ENCODE results near the gene FAM149A. TPM values are rescaled to one million over a fixed set of nuclear protein-coding genes. Genes with fewer than 3 reads are reported as not detected.

The FAM149A gene
- total RNA-seq, 4 donors from 2014 or later = 1.5 to 5.9 (median 3.3) TPM

GRCh38 chr4:186221624-186222023 is 117.1 kb downstream of the FAM149A start:
- no peaks in the 10 kb centered on the region for H3K9me3 ChIP-seq
- no peak overlapping the region for H3K27ac ChIP-seq
- no peaks in the 10 kb centered on the region for H3K4me1 ChIP-seq
- H3K27me3 ChIP-seq = no peaks in the 10 kb centered on the region
- H3K36me3 ChIP-seq = no peaks in the 10 kb centered on the region
- no peak overlapping the region for H3K4me3 ChIP-seq
- TF ChIP-seq POLR2A (IDR thresholded peaks at IDR 0.05) = no peak
- TF ChIP-seq, protein P1, sequence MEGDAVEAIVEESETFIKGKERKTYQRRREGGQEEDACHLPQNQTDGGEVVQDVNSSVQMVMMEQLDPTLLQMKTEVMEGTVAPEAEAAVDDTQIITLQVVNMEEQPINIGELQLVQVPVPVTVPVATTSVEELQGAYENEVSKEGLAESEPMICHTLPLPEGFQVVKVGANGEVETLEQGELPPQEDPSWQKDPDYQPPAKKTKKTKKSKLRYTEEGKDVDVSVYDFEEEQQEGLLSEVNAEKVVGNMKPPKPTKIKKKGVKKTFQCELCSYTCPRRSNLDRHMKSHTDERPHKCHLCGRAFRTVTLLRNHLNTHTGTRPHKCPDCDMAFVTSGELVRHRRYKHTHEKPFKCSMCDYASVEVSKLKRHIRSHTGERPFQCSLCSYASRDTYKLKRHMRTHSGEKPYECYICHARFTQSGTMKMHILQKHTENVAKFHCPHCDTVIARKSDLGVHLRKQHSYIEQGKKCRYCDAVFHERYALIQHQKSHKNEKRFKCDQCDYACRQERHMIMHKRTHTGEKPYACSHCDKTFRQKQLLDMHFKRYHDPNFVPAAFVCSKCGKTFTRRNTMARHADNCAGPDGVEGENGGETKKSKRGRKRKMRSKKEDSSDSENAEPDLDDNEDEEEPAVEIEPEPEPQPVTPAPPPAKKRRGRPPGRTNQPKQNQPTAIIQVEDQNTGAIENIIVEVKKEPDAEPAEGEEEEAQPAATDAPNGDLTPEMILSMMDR (IDR thresholded peaks at IDR 0.05 in 4 of 5, conservative IDR thresholded peaks at IDR 0.05 in 1 of 5) = no peak
- in situ Hi-C loops (cut with MboI; ENCODE audit: low sequenced_read_pairs in 4 of 4) (no loop called here), intact Hi-C loops (cut with DNase I; ENCODE audit: low total_unique reads) (no loop called here)
- ATAC-seq (no peak), DNase-seq (no peak)

Other genes starting within 250 kb of the FAM149A start
- gene TLR3, start 35.5 kb upstream of the FAM149A start, total RNA-seq = 1 to 10 TPM in 3 of 4 donors, under 1 TPM in 1; 0.47 to 2.5 (median 1.4) TPM
- gene CYP4V2, start 86.9 kb downstream of the FAM149A start, total RNA-seq = 10 to 100 TPM in 1 of 4 donors, 1 to 10 TPM in 3; 2.9 to 11.0 (median 6.1) TPM
- gene KLKB1, start 122.8 kb downstream of the FAM149A start, total RNA-seq = under 1 TPM in 2 of 4 donors, not detected in 2; 0.20 to 0.40 TPM
- gene F11, start 161.5 kb downstream of the FAM149A start, total RNA-seq = under 1 TPM in 1 of 4 donors, not detected in 3; 0.22 TPM